Ecto neural progenitor cell (in vitro differentiated cells): ENCODE results near the gene TAF1D.
"Not testable (repeated sequence)": the region's sequence is repeated elsewhere in the genome, so short reads cannot be mapped to it uniquely, and the experiment has no call there.

Experiments used
- DNase-seq: peaks from one replicate; pipeline ENCODE4 v3.0.0-alpha.2; 2018; ENCODE audit warnings: low spot score

The TAF1D gene

GRCh38 chr11:93747122-93747521, 5.8 kb upstream of the TAF1D start:
- no peak for DNase-seq

- DNase-seq, result no peak
Measured at GRCh38 chr11:93746101-93746500, 4.8 kb upstream of the TAF1D start.

DNA sequence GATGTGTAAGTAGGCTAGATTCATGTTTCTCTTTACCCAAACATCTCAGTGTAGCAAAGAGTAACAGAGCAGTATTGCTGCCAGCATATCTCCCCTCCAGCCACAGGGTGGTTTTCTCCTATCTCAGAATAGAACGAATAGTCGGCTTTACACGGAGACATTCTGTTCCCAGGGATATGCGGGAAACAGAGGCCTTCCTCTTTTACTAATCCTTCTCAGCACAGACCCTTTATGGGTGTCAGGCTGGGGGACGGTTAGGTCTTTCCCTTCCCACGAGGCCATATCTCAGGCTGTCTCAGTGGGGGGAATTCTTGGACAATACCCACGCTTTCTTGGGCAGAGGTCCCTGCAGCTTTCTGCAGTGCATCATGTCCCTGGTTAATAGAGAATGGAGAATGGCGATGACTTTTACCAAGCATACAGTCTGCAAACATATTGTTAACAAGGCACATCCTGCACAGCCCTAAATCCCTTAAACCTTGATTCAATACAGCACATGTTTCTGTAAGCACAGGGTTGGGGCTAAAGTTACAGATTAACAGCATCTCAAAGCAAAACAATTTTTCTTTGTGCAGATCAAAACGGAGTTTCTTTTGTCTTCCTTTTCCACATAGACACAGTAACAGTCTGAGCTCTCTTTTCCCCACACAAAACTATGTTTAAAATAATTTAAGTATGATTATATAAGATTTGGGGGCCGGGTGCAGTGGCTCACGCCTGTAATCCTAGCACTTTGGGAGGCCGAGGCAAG, 3.9 kb upstream of the TAF1D start:
- DNase-seq, result not testable (repeated sequence)

DNA sequence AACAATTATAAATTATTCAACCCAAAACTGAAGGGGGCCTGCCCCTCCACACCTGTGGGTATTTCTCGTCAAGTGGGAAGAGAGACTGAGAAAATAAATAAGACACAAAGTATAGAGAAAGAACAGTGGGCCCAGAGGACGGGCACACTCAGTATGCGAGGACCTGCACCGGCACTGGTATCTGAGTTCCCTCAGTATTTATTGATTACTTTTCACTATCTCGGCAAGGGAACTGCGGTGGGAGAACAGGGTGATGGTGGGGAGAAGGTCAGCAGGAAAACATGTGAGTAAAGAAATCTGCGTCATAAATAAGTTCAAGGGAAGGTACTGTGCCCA, 3.3 kb upstream of the TAF1D start:
- no peak for DNase-seq

DNA sequence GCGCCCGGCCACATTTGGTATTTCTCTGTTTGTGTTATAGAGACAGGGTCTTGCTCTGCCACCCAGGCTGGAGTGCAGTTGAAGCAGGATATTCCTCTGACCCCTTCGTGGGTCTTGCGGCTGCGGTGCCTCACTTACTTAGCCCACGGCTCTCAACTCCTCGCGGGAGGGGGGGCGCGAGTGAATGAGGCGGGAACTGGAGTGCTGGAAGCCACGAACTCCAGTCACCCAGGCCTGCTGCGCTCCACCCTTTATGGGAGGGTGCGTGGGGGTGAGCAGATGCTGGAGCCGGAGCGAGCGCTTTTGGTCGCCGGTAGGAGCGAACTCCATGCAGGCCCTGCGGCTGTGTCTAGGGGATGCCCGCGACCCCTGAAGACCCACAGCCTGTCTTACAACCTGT, 2.0 kb upstream of the TAF1D start:
- DNase-seq, result no peak

- DNase-seq, result no peak
Measured at GRCh38 chr11:93741882-93742226, 559 bp upstream of the TAF1D start.

DNA sequence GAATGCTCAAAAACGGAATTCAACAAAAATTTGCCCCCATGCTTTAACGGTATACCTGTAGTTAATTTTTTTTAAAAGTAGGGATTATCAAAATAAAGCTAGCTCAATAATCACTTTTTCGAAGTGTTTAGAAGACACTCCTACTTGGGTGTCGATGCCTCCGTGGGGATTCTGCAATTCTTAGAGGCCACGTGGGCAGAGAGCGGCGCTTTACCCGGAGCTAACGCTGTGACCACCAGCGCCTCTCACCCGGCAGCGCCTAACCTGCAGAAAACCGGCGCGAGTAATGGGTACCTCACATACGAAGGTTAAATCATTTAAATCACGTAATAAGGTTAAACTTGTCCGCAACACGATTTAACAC, 583 bp downstream of the TAF1D start:
- DNase-seq, result peak; percentile 59

DNA sequence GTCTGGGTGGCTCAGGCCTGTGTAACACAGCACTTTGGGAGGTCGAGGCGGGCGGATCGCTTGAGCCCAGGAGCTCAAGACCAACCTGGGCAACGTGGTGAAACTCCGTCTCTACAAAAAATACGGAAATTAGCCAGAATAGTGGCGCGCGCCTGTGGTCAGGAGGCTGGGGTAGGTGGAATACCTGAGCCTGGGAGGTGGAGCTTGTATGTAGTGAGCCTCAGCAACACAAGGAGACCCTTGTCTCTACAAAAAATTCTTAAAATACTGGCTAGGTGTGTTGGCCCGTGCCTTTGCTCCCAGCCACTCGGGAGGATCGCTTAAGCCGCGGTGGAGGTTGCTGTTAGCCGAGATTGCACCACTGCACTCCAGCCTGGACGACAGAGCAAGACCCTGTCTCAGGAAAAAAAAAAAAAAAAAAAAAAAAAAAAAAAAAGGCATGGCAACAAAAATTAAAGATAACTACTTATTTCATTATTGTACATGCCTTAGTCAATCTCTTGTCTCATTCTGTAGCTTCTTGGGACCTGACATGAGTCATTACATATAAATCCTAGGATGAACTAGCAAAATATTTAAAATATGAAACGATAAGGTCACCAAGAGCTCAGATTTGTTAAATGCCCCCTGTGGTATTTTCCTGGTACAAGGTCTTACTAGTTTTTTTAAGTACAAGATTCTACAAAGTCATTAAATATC, 1.1 kb downstream of the TAF1D start:
- no peak for DNase-seq

DNA sequence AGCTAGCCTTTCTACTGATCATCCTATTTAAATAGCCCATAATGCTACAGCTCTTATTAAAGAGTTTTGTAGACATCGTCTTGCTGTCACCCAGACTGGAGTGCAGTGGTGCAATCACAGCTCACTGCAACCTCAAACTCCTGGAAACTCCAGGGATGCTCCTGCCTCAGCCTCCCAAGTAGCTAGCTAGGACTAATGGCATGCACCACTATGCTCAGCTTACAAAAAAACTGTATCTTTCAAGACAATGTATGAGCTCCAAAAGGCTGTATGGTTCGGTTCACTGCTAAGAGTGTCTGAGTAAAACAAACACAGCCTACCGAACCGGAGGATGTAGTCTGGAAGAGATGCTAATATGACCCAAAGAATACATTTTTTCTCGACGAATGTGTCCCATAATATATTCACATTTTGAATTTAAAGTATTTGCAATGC, 2.6 kb downstream of the TAF1D start:
- no peak for DNase-seq

GRCh38 chr11:93737904-93738612, 3.2 kb downstream of the TAF1D start:
- DNase-seq, result no peak

DNA sequence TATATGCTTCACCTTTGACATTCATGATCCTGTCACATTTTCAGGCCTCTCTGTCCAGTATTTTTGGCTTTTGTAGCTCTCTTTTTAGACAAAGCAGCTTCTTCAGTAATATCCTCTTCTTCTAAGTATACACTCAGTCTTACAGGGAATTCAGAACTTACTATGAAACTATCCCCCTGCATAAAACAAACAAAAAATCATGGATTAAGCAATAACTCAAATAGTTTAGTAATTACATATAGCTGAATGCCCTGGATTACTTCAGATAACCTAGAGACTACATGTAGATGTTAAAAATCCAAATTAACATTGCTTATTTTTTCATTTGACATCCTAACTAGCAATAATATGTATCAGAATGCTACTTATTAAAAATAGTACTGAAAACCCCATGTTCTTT, 5.2 kb downstream of the TAF1D start:
- DNase-seq, result no peak

- DNase-seq, result no peak
Measured at GRCh38 chr11:93735627-93736026, 5.7 kb downstream of the TAF1D start.

GRCh38 chr11:93734427-93735222, 6.7 kb downstream of the TAF1D start:
- DNase-seq, result no peak

GRCh38 chr11:93733474-93733873, 7.8 kb downstream of the TAF1D start:
- no peak for DNase-seq

- DNase-seq, result no peak
Measured at GRCh38 chr11:93732237-93732892, 8.9 kb downstream of the TAF1D start.

- no peak for DNase-seq
Measured at GRCh38 chr11:93730108-93731107, 10.9 kb downstream of the TAF1D start.

- no peak for DNase-seq
Measured at GRCh38 chr11:93729129-93729616, 12.1 kb downstream of the TAF1D start.

- DNase-seq, result no peak
Measured at GRCh38 chr11:93728792-93729128, 12.5 kb downstream of the TAF1D start.

GRCh38 chr11:93727985-93728791, 13.1 kb downstream of the TAF1D start:
- DNase-seq, result no peak

GRCh38 chr11:93724089-93724488, 17.2 kb downstream of the TAF1D start:
- no peak for DNase-seq
